Activated CD8-positive, alpha-beta memory T cell treated with anti-CD3 and anti-CD28 coated beads, Interleukin-2, amount 50 U/mL, for 24 hours (primary cell): Measurements from ENCODE around the gene TRAF3IP3.

Experiments used
- DNase-seq: peaks from one replicate; pipeline ENCODE4 v3.0.0-alpha.2; 2020; ENCODE audit errors: extremely low read depth

The TRAF3IP3 gene

DNA sequence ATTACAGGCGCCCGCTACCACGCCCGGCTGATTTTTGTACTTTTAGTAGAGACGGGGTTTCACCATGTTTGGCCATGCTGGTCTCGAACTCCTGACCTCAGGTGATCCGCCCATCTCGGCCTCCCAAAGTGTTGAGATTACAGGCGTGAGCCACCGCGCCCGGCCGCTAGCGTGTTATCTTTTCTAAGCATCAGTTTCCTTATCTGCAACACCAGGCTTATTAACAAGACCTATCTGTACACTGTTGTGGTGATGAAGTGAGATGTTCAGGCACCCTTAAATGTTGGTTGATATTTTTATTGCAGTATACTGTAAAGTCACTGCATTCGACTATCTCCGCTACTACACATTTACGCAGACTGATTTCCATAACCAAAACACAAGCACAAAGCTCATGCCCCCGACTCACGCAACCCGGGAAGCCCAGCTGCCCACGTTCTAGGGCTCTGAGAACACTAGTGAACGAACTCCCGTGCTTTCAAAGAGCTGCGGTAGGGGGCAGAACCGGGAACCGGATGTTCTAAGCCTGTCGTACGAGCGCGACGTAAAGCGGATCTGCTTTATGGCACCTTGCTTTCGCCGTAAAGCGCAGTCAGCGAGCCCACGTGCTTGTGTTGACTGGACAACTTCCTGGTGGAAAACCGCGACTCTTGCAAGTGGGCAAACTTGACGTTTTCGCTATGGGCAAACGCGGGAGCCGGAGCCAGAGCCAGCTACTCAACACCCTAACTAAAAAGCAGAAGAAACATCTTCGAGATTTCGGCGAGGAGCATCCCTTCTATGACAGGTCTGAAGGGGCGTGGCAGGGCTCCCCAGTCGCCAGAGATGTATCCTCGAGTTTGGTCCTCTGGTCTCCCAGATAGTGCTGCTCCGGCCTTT lies 71.8 kb downstream of the TRAF3IP3 start, which contains the start of gene UTP25:
UTP25 (plus strand) TSS at position 589 of the 879 bp plus-strand sequence; CDS start at position 681, 92 bp downstream.
- DNase-seq, result peak; percentile 82

DNA sequence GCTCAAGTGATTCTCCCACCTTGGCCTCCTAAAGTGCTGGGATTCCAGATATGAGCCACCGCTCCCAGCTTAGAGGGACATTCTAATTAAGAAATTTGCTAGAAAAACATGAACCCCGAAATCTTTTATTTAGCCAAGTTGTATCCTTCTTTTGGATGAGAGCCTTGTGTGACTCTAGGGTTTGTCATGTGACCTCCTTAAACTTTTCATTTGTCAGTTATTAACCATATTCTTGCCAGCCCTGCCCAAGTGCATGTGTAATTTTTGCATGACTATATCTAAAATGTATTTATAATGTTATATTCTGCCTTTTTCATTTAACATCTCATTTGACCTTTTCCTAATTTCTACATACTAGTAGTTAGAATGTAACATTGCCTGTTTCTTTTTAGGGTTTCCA lies 73.9 kb downstream of the TRAF3IP3 start:
- no peak for DNase-seq

DNA sequence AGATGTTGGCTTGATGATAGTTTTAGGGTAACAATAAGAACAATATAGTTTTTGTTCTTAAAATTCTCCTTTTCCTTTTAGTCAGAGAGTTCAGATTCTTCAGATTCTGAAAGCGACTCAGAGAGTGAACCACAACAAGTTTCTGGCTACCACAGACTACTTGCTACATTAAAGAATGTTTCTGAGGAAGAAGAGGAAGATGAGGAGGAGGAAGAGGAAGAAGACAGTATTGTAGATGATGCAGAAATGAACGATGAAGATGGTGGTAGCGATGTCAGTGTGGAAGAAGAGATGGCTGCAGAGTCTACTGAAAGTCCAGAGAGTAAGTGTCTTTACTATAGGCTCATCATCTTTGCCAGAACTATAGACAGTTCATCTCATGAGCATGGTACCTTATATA lies 74.9 kb downstream of the TRAF3IP3 start:
- DNase-seq, result no peak

DNA sequence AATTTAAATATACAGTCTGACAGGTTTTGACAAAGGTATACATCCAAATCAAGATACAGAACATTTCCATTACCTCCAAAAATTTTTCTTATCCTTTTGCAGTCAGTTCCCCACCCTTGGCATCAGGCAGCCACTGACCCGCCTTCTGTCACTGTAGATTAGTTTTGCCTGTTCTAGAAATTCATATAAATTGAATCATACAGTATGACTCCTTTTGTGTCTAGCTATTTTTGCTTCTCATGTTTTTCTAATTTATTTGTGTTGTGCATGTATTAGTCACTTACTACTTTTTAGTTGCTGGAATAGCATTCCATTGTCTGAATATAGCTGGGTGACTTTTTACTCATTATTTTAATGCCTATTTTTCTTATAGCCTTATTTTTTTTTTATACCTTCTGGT lies 75.8 kb downstream of the TRAF3IP3 start:
- DNase-seq, result no peak
